SK-N-MC (cell line): Measurements from ENCODE around the gene SEL1L2.

Source experiments
- EZH2 ChIP-seq: fragments of 200-600 bp; sonication (generic); IDR thresholded peaks from one replicate; pipeline ENCODE4 v1.6.1; 2017; ENCODE audit warnings: antibody characterized with exemption
- FOXP2 ChIP-seq: optimal IDR thresholded peaks from 2 replicates; pipeline ENCODE3; 2011; ENCODE audit warnings: mild to moderate bottlenecking, moderate library complexity; ENCODE audit not compliant: insufficient read depth; ENCODE audit errors: extremely low read length, control extremely low read depth
- POLR2AphosphoS5 ChIP-seq: IDR thresholded peaks from 2 replicates; pipeline ENCODE4 v1.6.1; 2012; ENCODE audit warnings: mild to moderate bottlenecking, low read depth, low read length, borderline replicate concordance

DNA sequence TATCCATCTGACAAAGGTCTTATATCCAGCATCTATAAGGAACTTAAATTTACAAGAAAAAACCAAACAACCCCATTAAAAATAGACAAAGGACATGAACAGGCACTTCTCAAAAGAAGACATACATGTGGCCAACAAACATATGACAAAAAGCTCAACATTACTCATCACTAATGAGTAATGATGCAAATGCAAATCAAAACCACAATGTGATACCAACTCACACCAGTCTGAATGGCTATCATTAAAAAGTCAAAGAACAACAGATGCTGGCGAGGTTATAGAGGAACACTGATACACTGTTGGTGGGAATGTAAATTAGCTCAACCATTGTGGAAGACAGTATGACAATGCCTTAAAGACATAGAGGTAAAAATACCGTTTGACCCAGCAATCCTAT lies 18.8 kb upstream of the SEL1L2 start:
- TF ChIP-seq EZH2 (no peak), POLR2AphosphoS5 (no peak), FOXP2 (no peak)
